GM12801 (cell line): ENCODE measurements around the gene CCDC102A.

Experiments used
- CTCF ChIP-seq: IDR thresholded peaks from one replicate; pipeline ENCODE4 v1.5.1; 2011; ENCODE audit warnings: control low read depth; ENCODE audit not compliant: insufficient read length; ENCODE audit errors: extremely low read depth

The CCDC102A gene

GRCh38 chr16:57478396-57479204 is 57.8 kb downstream of the CCDC102A start:
- no peak for TF ChIP-seq CTCF

- no peak for TF ChIP-seq CTCF
Measured at GRCh38 chr16:57477531-57478202, 58.7 kb downstream of the CCDC102A start.

GRCh38 chr16:57476546-57477410 is 59.6 kb downstream of the CCDC102A start:
- no peak for TF ChIP-seq CTCF

GRCh38 chr16:57475711-57476339 is 60.5 kb downstream of the CCDC102A start:
- TF ChIP-seq CTCF, result no peak

- no peak for TF ChIP-seq CTCF
Measured at GRCh38 chr16:57474671-57475661, 61.4 kb downstream of the CCDC102A start.

- TF ChIP-seq CTCF, result no peak
Measured at GRCh38 chr16:57473906-57474305, 62.5 kb downstream of the CCDC102A start.
